Forelimb muscle (tissue), 1 donor: ENCODE results near the gene IL10RB. TPM values are rescaled to one million over a fixed set of nuclear protein-coding genes. Genes with fewer than 3 reads are reported as not detected.

ENCODE experiments used
- DNase-seq: peaks from one replicate; pipeline ENCODE4 v3.0.0-alpha.2; 2013; ENCODE audit warnings: low read depth
- polyA plus RNA-seq: library from polyadenylated mRNA; unstranded; fragments of 120-200 nt; gene quantifications from one replicate; pipeline ENCODE4 v1.2.1, GENCODE V29; 2013; ENCODE audit not compliant: insufficient read length

IL10RB gene
- polyA plus RNA-seq, 1 donor = 16.4 TPM

GRCh38 chr21:33330726-33331125 is 64.6 kb downstream of the IL10RB start:
- DNase-seq = no peak

GRCh38 chr21:33332143-33332542 is 66.0 kb downstream of the IL10RB start:
- no peak for DNase-seq

- no peak for DNase-seq
Measured at GRCh38 chr21:33334191-33334590, 68.0 kb downstream of the IL10RB start.

- DNase-seq = no peak
Measured at GRCh38 chr21:33334824-33335223, 68.7 kb downstream of the IL10RB start.

- no peak for DNase-seq
Measured at GRCh38 chr21:33339135-33339534, 73.0 kb downstream of the IL10RB start.

- no peak for DNase-seq
Measured at GRCh38 chr21:33339918-33340317, 73.8 kb downstream of the IL10RB start.

- no peak for DNase-seq
Measured at GRCh38 chr21:33345751-33346238, 79.6 kb downstream of the IL10RB start.

Other genes starting within 250 kb of the IL10RB start
- gene OLIG2, start 240.4 kb upstream of the IL10RB start, polyA plus RNA-seq = not detected
- gene OLIG1, start 196.2 kb upstream of the IL10RB start, polyA plus RNA-seq = 0.38 TPM
- gene IFNAR2, start 36.4 kb upstream of the IL10RB start, polyA plus RNA-seq = 10.0 TPM
- 20.9 TPM for gene IFNAR1, start 58.6 kb downstream of the IL10RB start, polyA plus RNA-seq
- gene IFNGR2, start 137.0 kb downstream of the IL10RB start, polyA plus RNA-seq = 53.2 TPM
- 18.2 TPM for gene TMEM50B, start 213.6 kb downstream of the IL10RB start, polyA plus RNA-seq
- gene DNAJC28, start 225.3 kb downstream of the IL10RB start, polyA plus RNA-seq = 2.9 TPM